SK-N-SH (cell line): ENCODE results near the gene MRPL21. TPM values are rescaled to one million over a fixed set of nuclear protein-coding genes. Genes with fewer than 3 reads are reported as not detected.

Experiments
- CTCF ChIA-PET: fragments of 300-600, 350-600 bp; formaldehyde crosslinking; extraction: SDS; loops from one replicate; lab custom pipeline; 2021; lab: Yijun Ruan, JAX
- POLR2A ChIA-PET: fragments of 350-600 bp; sonication (Branson Sonifier 250); formaldehyde crosslinking; extraction: SDS; loops from one replicate; lab custom pipeline; 2020; ENCODE audit warnings: antibody characterized with exemption, inconsistent platforms; lab: Yijun Ruan, JAX
- DNase-seq: peaks from one replicate; pipeline ENCODE4 v3.0.0; 2012
- H2AFZ ChIP-seq: fragments of 200-600 bp; sonication (generic); 2 replicates; pipeline ENCODE4 v1.8.1; 2016; ENCODE audit warnings: antibody characterized with exemption, mild to moderate bottlenecking, low read depth
- H3F3A ChIP-seq: fragments of 200-600 bp; sonication (generic); replicated peaks from 2 replicates; pipeline ENCODE3; 2016; ENCODE audit warnings: antibody characterized with exemption, mild to moderate bottlenecking; ENCODE audit not compliant: insufficient read depth
- H3K27ac ChIP-seq, 2 experiments: fragments of 200-500 bp in 1 of 2; fragments of 200-600 bp in 1 of 2; sonication (Bioruptor generic) in 1 of 2; sonication (generic), shearing (Covaris generic) in 1 of 2; 2 replicates each; pipeline versions ENCODE4 v1.5.1 to v1.6.1; 2014 to 2016; ENCODE audit warnings: low read depth in 2 of 2, inconsistent platforms in 1 of 2, low read length in 1 of 2, mild to moderate bottlenecking in 1 of 2, mixed read lengths in 1 of 2
- H3K27me3 ChIP-seq: fragments of 200-600 bp; sonication (generic), shearing (Covaris generic); 2 replicates; pipeline ENCODE4 v1.6.1; 2016; ENCODE audit warnings: mixed run types; ENCODE audit not compliant: insufficient read depth
- H3K36me3 ChIP-seq, 2 experiments: fragments of 200-500 bp in 1 of 2; fragments of 200-600 bp in 1 of 2; sonication (Bioruptor generic) in 1 of 2; sonication (generic) in 1 of 2; replicated peaks in 1 of 2; 2 replicates each; pipeline versions ENCODE3 to v1.5.1; 2014 to 2016; ENCODE audit warnings: low read length in 1 of 2, mild to moderate bottlenecking in 1 of 2; ENCODE audit not compliant: insufficient read depth in 2 of 2, control insufficient read depth in 1 of 2
- H3K4me1 ChIP-seq, 2 experiments: fragments of 200-500 bp in 1 of 2; fragments of 200-600 bp in 1 of 2; sonication (Bioruptor generic) in 1 of 2; sonication (generic), shearing (Covaris generic) in 1 of 2; 2 replicates each; pipeline versions ENCODE4 v1.5.1 to v1.6.1; 2014 to 2016; ENCODE audit warnings: low read depth in 1 of 2, low read length in 1 of 2, mixed run types in 1 of 2; ENCODE audit not compliant: insufficient read depth in 2 of 2, control insufficient read depth in 1 of 2
- H3K4me2 ChIP-seq: fragments of 200-600 bp; sonication (generic), shearing (Covaris generic); 2 replicates; pipeline ENCODE4 v1.6.1; 2017; ENCODE audit warnings: mixed run types
- H3K4me3 ChIP-seq, 2 experiments: fragments of 200-500 bp in 1 of 2; fragments of 200-600 bp in 1 of 2; sonication (Bioruptor generic) in 1 of 2; sonication (generic), shearing (Covaris generic) in 1 of 2; 2 replicates each; pipeline versions ENCODE4 v1.5.1 to v1.8.1; 2014 to 2016; ENCODE audit warnings: low read depth in 2 of 2, inconsistent platforms in 1 of 2, low read length in 1 of 2, mild to moderate bottlenecking in 1 of 2, mixed read lengths in 1 of 2, moderate library complexity in 1 of 2
- H3K79me2 ChIP-seq: fragments of 200-600 bp; sonication (generic); 2 replicates; pipeline ENCODE4 v1.8.1; 2017; ENCODE audit warnings: mild to moderate bottlenecking; ENCODE audit not compliant: insufficient read depth
- H3K9ac ChIP-seq: fragments of 200-600 bp; sonication (generic); 2 replicates; pipeline ENCODE4 v1.6.1; 2017; ENCODE audit warnings: mixed run types
- H3K9me2 ChIP-seq: fragments of 200-600 bp; sonication (generic); 2 replicates; pipeline ENCODE4 v1.6.1; 2017; ENCODE audit warnings: mixed run types
- H3K9me3 ChIP-seq: fragments of 200-600 bp; sonication (generic); 2 replicates; pipeline ENCODE4 v1.6.1; 2017; ENCODE audit warnings: mixed run types, mild to moderate bottlenecking, moderate library complexity
- H4K20me1 ChIP-seq: fragments of 200-600 bp; sonication (generic); 2 replicates; pipeline ENCODE4 v1.6.1; 2017; ENCODE audit warnings: mild to moderate bottlenecking, mixed run types; ENCODE audit not compliant: insufficient read depth
- CHD2 ChIP-seq: fragments of 150-350 bp; IDR thresholded peaks from 2 replicates; pipeline ENCODE4 v1.6.1; 2018; ENCODE audit warnings: low read length; ENCODE audit not compliant: partially characterized antibody
- GABPA ChIP-seq: IDR thresholded peaks from 2 replicates; pipeline ENCODE4 v1.4.0; 2012; ENCODE audit warnings: low read depth, mild to moderate bottlenecking
- GATA2 ChIP-seq: sonication (generic); formaldehyde crosslinking; IDR thresholded peaks from 2 replicates; pipeline ENCODE4 v1.5.0; 2020; ENCODE audit warnings: mild to moderate bottlenecking, missing genetic modification reagents
- MAX ChIP-seq: IDR thresholded peaks from 2 replicates; pipeline ENCODE4 v1.4.0; 2012; ENCODE audit warnings: low read depth
- MEF2A ChIP-seq: IDR thresholded peaks from 2 replicates; pipeline ENCODE4 v1.4.0; 2012; ENCODE audit warnings: low read depth, borderline replicate concordance
- MXI1 ChIP-seq: IDR thresholded peaks from 2 replicates; pipeline ENCODE4 v1.6.1; 2012; ENCODE audit warnings: mild to moderate bottlenecking, low read depth, low read length, improper control_type of control experiment
- NRF1 ChIP-seq: IDR thresholded peaks from 2 replicates; pipeline ENCODE4 v1.6.1; 2012; ENCODE audit warnings: low read depth, mild to moderate bottlenecking, low read length
- POLR2AphosphoS5 ChIP-seq: IDR thresholded peaks from 2 replicates; pipeline ENCODE4 v1.6.1; 2012; ENCODE audit warnings: low read depth, low read length
- RAD21 ChIP-seq: IDR thresholded peaks from 2 replicates; pipeline ENCODE4 v1.6.1; 2012; ENCODE audit warnings: mild to moderate bottlenecking, low read length
- RCOR1 ChIP-seq: fragments of 150-350 bp; IDR thresholded peaks from 2 replicates; pipeline ENCODE4 v1.6.1; 2017; ENCODE audit warnings: antibody characterized with exemption, low read length
- SIN3A ChIP-seq: IDR thresholded peaks from 2 replicates; pipeline ENCODE4 v1.6.1; 2012; ENCODE audit warnings: low read depth, mild to moderate bottlenecking, low read length, moderate library complexity, borderline replicate concordance
- SMC3 ChIP-seq: IDR thresholded peaks from 2 replicates; pipeline ENCODE4 v1.6.1; 2012; ENCODE audit warnings: low read depth, low read length, improper control_type of control experiment
- TAF1 ChIP-seq: IDR thresholded peaks from 2 replicates; pipeline ENCODE4 v1.6.1; 2012; ENCODE audit warnings: low read depth, mild to moderate bottlenecking, low read length, moderate library complexity, borderline replicate concordance
- YY1 ChIP-seq: IDR thresholded peaks from 2 replicates; pipeline ENCODE4 v1.4.0; 2012; ENCODE audit warnings: low read depth, mild to moderate bottlenecking
- WGBS: methylation state at CpG from one replicate; pipeline ENCODE4 v1.1.6; 2017; ENCODE audit warnings: low lambda C conversion rate; 5-methylcytosine and 5-hydroxymethylcytosine counted together
- polyA plus RNA-seq, 3 experiments: library from polyadenylated mRNA; depleted of rRNA; stranded (reverse); fragments of >200 nt; gene quantifications; 2 replicates each; pipeline ENCODE4 v1.2.3, GENCODE V29; 2012
- TF ChIP-seq, protein P1 (sequence below): IDR thresholded peaks from 2 replicates; pipeline ENCODE4 v1.6.1; 2012; ENCODE audit warnings: mild to moderate bottlenecking, low read depth, low read length, moderate library complexity
- TF ChIP-seq, protein P2 (sequence below): IDR thresholded peaks from 2 replicates; pipeline ENCODE4 v1.4.0; 2012; ENCODE audit warnings: low read depth, borderline replicate concordance

Gene MRPL21
- polyA plus RNA-seq (2012; rRNA removed): 98.3 and 125 TPM in 2 replicates
- 84.3 and 115 TPM in 2 replicates for polyA plus RNA-seq (2012; cell fraction: cytosol; rRNA removed)
- polyA plus RNA-seq (2012; cell fraction: nucleus; rRNA removed): 54.2 and 63.0 TPM in 2 replicates

DNA sequence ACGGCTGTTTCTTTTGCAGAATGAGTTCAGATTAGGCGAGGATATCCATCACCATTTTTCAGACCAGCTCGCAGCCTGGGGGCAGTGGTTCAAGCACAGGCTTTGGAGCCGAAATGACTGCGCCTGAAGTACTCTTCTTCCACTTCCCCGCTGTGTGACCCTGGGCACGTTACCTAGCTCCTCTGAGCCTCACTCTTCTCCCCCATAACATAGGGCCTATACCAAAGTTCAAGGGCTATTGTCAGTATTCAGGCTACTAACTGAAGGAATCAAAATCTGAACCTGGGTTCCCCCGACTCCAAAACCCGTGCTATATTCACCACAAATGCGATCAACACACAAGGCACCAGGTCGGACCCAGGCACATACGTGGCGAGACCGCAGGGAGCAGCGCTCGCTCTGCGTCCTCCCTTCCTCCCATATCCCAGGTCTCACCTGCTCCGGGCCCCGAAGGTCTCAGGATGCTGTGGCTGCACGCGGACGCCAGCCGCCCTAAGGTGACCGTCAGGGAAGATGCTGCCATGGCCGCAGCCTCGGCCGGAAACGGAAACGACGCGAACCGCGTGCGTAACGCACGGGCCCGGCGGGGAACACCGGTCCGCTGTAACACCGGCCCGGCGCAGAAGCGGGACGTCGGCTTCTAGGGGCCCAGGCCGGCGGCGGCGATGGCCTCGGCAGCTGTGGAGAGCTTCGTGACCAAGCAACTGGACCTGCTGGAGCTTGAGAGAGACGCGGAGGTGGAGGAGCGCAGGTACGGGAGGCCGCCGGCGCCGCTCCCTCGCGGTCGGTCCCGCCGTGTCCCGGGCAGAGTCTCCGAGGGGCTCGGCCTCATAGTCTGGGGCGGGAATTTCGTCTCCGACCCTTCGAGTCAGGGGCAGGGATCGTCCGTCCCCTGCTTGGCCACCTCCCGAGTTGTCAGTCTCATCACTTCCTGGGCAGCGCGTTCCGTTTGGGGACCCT is at the start of gene MRPL21, which contains the start of gene IGHMBP2:
TSS of gene MRPL21 (minus strand) at position 545 of the 960 bp plus-strand sequence. CDS start at position 523, 22 bp downstream.
TSS of gene IGHMBP2 (plus strand) at position 604 of the 960 bp plus-strand sequence. CDS start at position 666, 62 bp downstream.
- Histone ChIP-seq H3K9me3 (no peaks in the 10 kb centered on the region), H2AFZ (peak within 1 kb of the TSS; percentile 86), H3K79me2 (peaks cover 72% of the 10 kb centered on the region), H3K4me1 (peaks cover 14 to 18% of the 10 kb centered on the region in 2 experiments), H3F3A (no peaks in the 10 kb centered on the region), H4K20me1 (peaks cover 7% of the 10 kb centered on the region; the same call in 1 of the 2 replicates), H3K4me3 (peak within 1 kb of the TSS; percentile 89 to 98), H3K4me2 (peak within 1 kb of the TSS; percentile 90), H3K36me3 (peaks cover 11 to 26% of the 10 kb centered on the region in 2 experiments), H3K27me3 (no peaks in the 10 kb centered on the region), H3K9ac (peak within 1 kb of the TSS; percentile 91), H3K27ac (peak within 1 kb of the TSS; percentile 67 to 81), H3K9me2 (no peaks in the 10 kb centered on the region)
- peak; percentile 95 for DNase-seq
- TF ChIP-seq YY1 (peak; percentile 91), RCOR1 (peak; percentile 24; the same call in 1 of the 2 replicates), MAX (peak; percentile 93), SIN3A (peak; percentile 96), POLR2AphosphoS5 (peak; percentile 95), MXI1 (peak; percentile 79; the same call in 1 of the 2 replicates), GATA2 (CRISPR knock-in tag) (peak; percentile 8; the same call in 1 of the 2 replicates), SMC3 (no peak; the same call in 1 of the 2 replicates), GABPA (peak; percentile 100), MEF2A (no peak), RAD21 (no peak; the same call in 1 of the 2 replicates), TAF1 (peak; percentile 98), CHD2 (peak; percentile 65), NRF1 (no peak)
- TF ChIP-seq, protein P1, sequence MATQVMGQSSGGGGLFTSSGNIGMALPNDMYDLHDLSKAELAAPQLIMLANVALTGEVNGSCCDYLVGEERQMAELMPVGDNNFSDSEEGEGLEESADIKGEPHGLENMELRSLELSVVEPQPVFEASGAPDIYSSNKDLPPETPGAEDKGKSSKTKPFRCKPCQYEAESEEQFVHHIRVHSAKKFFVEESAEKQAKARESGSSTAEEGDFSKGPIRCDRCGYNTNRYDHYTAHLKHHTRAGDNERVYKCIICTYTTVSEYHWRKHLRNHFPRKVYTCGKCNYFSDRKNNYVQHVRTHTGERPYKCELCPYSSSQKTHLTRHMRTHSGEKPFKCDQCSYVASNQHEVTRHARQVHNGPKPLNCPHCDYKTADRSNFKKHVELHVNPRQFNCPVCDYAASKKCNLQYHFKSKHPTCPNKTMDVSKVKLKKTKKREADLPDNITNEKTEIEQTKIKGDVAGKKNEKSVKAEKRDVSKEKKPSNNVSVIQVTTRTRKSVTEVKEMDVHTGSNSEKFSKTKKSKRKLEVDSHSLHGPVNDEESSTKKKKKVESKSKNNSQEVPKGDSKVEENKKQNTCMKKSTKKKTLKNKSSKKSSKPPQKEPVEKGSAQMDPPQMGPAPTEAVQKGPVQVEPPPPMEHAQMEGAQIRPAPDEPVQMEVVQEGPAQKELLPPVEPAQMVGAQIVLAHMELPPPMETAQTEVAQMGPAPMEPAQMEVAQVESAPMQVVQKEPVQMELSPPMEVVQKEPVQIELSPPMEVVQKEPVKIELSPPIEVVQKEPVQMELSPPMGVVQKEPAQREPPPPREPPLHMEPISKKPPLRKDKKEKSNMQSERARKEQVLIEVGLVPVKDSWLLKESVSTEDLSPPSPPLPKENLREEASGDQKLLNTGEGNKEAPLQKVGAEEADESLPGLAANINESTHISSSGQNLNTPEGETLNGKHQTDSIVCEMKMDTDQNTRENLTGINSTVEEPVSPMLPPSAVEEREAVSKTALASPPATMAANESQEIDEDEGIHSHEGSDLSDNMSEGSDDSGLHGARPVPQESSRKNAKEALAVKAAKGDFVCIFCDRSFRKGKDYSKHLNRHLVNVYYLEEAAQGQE: 0 out of 2 replicates have a peak, but pooled peaks have one; percentile 25
- TF ChIP-seq, protein P2, sequence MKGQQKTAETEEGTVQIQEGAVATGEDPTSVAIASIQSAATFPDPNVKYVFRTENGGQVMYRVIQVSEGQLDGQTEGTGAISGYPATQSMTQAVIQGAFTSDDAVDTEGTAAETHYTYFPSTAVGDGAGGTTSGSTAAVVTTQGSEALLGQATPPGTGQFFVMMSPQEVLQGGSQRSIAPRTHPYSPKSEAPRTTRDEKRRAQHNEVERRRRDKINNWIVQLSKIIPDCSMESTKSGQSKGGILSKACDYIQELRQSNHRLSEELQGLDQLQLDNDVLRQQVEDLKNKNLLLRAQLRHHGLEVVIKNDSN: peak; percentile 30; the same call in 1 of the 2 replicates
- CTCF ChIA-PET: interaction anchor here (0.9 to 1.0 kb wide), 4 partner anchors 13 to 766 kb away, joined by 3 to 5 read pairs (median 3); no protein-coding TSS in a partner anchor
- WGBS: under 1% methylated on average over 43 of the region's 78 CpGs
- POLR2A ChIA-PET: interaction anchor here (0.6 to 0.9 kb wide), 2 partner anchors 13 to 149 kb away, joined by 3 read pairs; no protein-coding TSS in a partner anchor
